GM23248 (cell line): ENCODE data around the gene PIP4K2C.

Source experiments
- EZH2 ChIP-seq: fragments of 200-600 bp; sonication (generic); IDR thresholded peaks from 2 replicates; pipeline ENCODE4 v1.6.1; 2018; ENCODE audit warnings: antibody characterized with exemption, mild to moderate bottlenecking; ENCODE audit not compliant: insufficient read depth, poor library complexity, severe bottlenecking
- EZH2phosphoT487 ChIP-seq: fragments of 200-600 bp; sonication (generic); IDR thresholded peaks from 2 replicates; pipeline ENCODE4 v1.6.1; 2018; ENCODE audit warnings: antibody characterized with exemption, moderate library complexity, mild to moderate bottlenecking, low read depth; ENCODE audit not compliant: insufficient read depth

- TF ChIP-seq EZH2 (no peak), EZH2phosphoT487 (no peak)
Measured at GRCh38 chr12:57630891-57631433, 40.0 kb downstream of the PIP4K2C start.
